Measurements from ENCODE around the gene ADAM20. TPM values are rescaled to one million over a fixed set of nuclear protein-coding genes. Genes with fewer than 3 reads are reported as not detected.

Gene ADAM20
- total and polyA plus RNA-seq, 7 donors, result 0.06 to 1.1 (median 0.27) TPM

DNA sequence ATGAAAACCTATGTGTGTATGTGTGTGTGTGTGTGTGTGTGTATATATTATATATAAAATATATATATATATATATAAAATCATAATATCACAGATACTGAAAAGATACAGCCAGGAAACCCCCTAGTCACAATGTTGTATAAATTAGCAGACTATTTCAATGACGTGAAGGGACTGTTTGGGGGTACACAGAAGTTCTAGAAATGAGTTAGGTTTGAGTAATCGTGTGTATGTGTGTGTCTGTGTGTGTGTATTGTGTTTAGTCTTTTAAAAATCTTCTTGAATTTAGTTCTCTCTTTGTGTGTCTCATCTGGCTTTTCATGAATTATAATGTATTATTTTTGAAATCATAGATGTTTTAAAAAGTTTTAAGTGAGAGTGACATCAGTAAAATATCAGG lies 61.0 kb downstream of the ADAM20 start:
- WGBS, 3 donors, result 83 to 87% (median 87%) methylated on average over 2 of the region's 2 CpGs
- DNase-seq, result no peak
- Histone ChIP-seq H3K9me3 (no peaks in the 10 kb centered on the region), H3K36me3 (ENCODE audit: insufficient read depth in 1 of 2, low read depth in 1 of 2) (no peaks in the 10 kb centered on the region), H3K27ac (no peak overlapping the region), H3K27me3 (ENCODE audit: insufficient read depth in 3 of 3, low read length in 2 of 3) (no peaks in the 10 kb centered on the region), H3K4me3 (no peak overlapping the region), H3K4me1 (no peaks in the 10 kb centered on the region)
- ATAC-seq, result no peak
- intact Hi-C loops (cut with DNase I), result no loop called here
- TF ChIP-seq, protein P1, sequence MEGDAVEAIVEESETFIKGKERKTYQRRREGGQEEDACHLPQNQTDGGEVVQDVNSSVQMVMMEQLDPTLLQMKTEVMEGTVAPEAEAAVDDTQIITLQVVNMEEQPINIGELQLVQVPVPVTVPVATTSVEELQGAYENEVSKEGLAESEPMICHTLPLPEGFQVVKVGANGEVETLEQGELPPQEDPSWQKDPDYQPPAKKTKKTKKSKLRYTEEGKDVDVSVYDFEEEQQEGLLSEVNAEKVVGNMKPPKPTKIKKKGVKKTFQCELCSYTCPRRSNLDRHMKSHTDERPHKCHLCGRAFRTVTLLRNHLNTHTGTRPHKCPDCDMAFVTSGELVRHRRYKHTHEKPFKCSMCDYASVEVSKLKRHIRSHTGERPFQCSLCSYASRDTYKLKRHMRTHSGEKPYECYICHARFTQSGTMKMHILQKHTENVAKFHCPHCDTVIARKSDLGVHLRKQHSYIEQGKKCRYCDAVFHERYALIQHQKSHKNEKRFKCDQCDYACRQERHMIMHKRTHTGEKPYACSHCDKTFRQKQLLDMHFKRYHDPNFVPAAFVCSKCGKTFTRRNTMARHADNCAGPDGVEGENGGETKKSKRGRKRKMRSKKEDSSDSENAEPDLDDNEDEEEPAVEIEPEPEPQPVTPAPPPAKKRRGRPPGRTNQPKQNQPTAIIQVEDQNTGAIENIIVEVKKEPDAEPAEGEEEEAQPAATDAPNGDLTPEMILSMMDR (IDR thresholded peaks at IDR 0.05), result no peak

Other genes starting within 250 kb of the ADAM20 start
- gene COX16, start 175.3 kb downstream of the ADAM20 start, total RNA-seq, result 10 to 100 TPM; 46.1 to 62.8 (median 57.0) TPM
- gene COX16, start 175.3 kb downstream of the ADAM20 start, polyA plus RNA-seq, result 10 to 100 TPM; 43.5 to 66.2 (median 51.8) TPM
- gene SYNJ2BP, start 117.9 kb downstream of the ADAM20 start, total RNA-seq, result 10 to 100 TPM; 27.9 to 46.5 (median 39.9) TPM
- 10 to 100 TPM; 12.6 to 27.1 (median 14.6) TPM for gene SYNJ2BP, start 117.9 kb downstream of the ADAM20 start, polyA plus RNA-seq
- gene ADAM21, start 82.8 kb downstream of the ADAM20 start, total RNA-seq, result under 1 TPM; 0.10 to 0.26 (median 0.17) TPM
- 1 to 10 TPM in 1 of 3 donors, under 1 TPM in 1, not detected in 1; 0.21 to 1.0 TPM for gene ADAM21, start 82.8 kb downstream of the ADAM20 start, polyA plus RNA-seq
- gene MED6, start 65.7 kb upstream of the ADAM20 start, total RNA-seq, result 10 to 100 TPM; 22.5 to 30.5 (median 25.7) TPM
- gene MED6, start 65.7 kb upstream of the ADAM20 start, polyA plus RNA-seq, result 10 to 100 TPM; 20.3 to 37.2 (median 35.7) TPM
- gene TTC9, start 106.9 kb upstream of the ADAM20 start, total RNA-seq, result 10 to 100 TPM in 2 of 4 donors, 1 to 10 TPM in 2; 2.8 to 15.1 (median 8.7) TPM
- gene TTC9, start 106.9 kb upstream of the ADAM20 start, polyA plus RNA-seq, result 1 to 10 TPM; 2.5 to 6.6 (median 5.4) TPM